Omental fat pad (tissue), 4 donors: ENCODE measurements around the gene AKAP6. TPM values are rescaled to one million over a fixed set of nuclear protein-coding genes. Genes with fewer than 3 reads are reported as not detected.
"Not testable (repeated sequence)": the region's sequence is repeated elsewhere in the genome, so short reads cannot be mapped to it uniquely, and the experiment has no call there.

Experiments used
- ATAC-seq: fragments of 150-250 bp; one replicate; pipeline ENCODE4 v1.9.1; 2016; ENCODE audit warnings: mild to moderate bottlenecking, moderate library complexity; ENCODE audit not compliant: low FRiP score
- DNase-seq: peaks from one replicate; pipeline ENCODE4 v3.0.0-alpha.2; 2019; ENCODE audit warnings: low spot score
- total RNA-seq, 4 donors: library from RNA; depleted of rRNA; stranded (reverse); fragments of >200 nt; gene quantifications; one replicate each; pipeline ENCODE4 v1.1.0, GENCODE V29; 2016
- TF ChIP-seq, protein P1 (sequence below), 3 donors: fragments of 450-650 bp; IDR thresholded peaks; one replicate each; pipeline ENCODE4 v1.5.1; 2016 to 2017; ENCODE audit warnings: antibody characterized with exemption in 3 of 3, mild to moderate bottlenecking in 3 of 3, moderate library complexity in 2 of 3

The AKAP6 gene
- total RNA-seq, 4 donors from 2014 or later, result 3.3 to 8.7 (median 5.2) TPM

- no peak for ATAC-seq
- no peak for DNase-seq
- TF ChIP-seq, protein P1, sequence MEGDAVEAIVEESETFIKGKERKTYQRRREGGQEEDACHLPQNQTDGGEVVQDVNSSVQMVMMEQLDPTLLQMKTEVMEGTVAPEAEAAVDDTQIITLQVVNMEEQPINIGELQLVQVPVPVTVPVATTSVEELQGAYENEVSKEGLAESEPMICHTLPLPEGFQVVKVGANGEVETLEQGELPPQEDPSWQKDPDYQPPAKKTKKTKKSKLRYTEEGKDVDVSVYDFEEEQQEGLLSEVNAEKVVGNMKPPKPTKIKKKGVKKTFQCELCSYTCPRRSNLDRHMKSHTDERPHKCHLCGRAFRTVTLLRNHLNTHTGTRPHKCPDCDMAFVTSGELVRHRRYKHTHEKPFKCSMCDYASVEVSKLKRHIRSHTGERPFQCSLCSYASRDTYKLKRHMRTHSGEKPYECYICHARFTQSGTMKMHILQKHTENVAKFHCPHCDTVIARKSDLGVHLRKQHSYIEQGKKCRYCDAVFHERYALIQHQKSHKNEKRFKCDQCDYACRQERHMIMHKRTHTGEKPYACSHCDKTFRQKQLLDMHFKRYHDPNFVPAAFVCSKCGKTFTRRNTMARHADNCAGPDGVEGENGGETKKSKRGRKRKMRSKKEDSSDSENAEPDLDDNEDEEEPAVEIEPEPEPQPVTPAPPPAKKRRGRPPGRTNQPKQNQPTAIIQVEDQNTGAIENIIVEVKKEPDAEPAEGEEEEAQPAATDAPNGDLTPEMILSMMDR (IDR thresholded peaks at IDR 0.05), result no peak
Observed at GRCh38 chr14:32450919-32451675, 122.0 kb downstream of the AKAP6 start.

DNA sequence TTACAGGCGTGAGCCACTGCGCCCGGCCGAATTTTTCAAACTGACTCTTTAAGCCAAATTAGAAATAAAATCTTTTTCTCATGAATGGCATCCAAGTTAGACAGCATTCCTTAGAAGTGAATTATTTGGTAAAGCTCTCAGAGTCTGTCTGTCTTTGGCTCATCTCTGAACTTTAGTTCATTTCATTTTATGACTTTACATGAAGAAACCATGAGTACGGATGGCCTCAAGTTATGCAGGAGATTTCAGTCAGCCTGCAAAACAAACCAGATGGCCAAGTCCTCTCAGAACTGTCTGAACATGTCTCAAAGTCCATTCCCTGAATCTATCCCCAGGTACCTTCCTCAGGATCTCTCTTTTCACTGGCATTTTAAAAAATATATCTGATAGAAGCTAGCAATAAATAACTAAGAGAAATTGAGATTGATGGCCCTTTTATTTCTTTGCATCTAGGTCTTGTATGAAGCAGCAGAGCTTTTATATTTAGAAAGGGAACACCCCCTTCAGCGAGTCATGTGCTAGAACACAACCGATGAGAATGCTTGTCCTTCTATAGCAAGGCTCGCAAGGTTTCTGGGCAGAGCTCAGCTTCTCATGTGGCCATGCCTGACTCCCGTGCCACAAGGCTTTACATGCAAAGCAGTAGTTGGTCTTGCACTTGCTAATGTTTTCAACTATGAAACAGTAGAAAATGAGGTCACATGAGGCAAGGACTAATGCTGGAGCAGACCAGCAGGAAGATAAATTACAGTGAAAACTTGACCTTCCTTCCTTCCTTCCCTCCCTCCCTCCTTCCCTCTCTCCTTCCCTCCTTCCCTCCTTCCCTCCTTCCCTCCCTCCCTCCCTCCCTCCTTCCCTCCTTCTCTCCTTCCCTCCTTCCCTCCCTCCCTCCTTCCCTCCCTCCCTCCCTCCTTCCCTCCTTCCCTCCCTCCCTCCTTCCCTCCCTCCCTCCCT lies 125.0 kb downstream of the AKAP6 start:
- DNase-seq (no peak), ATAC-seq (peak; percentile 51)
- TF ChIP-seq, protein P1 (IDR thresholded peaks at IDR 0.05), result no peak

DNA sequence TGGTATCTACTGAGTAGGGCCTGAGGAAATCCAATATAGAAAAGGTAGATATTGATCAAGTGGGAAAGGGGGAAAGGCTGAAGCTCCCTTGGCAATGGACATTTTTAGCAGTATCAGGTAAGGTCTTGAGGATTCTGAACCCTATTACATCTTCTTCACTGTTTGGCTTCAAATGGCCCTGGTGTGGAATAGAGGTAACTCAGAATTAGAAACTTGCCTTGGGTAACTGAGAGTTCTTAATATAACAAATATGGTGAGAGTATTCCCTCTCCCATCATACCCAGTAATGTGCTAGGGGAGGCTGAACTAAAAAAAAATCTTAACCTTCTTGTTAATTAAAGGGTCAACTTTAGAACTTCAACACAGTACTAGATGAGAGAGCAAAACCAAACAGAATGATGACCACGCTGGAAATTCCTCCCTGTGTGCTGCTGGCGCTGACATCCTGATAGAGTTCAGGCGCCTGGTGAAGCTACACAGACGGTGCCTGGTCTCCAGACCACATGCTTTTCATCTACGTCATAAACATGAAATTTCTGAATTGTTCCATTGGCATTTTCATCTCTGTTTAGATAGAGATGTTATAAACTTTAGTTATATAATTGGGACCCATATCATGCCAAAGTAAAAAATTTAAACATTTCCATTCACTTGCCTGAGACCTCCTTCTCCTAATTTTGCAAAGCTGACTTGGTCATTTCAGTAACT lies 128.3 kb downstream of the AKAP6 start:
- ATAC-seq, result no peak
- DNase-seq, result no peak

DNA sequence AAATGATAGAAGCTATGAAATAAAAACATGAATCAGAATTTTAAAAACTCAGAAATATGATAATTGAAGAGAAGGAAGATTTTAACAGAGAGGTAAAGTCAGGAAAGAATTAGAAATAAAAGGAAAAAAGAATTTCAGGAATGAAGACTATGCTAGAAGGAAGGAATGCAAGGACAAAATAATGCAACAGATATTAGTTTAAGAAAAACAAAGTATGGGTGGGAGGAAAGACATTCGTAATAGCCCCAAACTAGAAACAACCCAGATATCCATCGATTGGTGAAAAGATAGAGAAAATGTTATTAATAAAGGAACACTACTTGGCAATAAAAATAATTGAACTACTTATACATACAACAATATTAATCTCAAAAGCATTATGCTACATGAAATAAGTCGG lies 129.6 kb downstream of the AKAP6 start:
- DNase-seq, result no peak
- ATAC-seq, result no peak
- TF ChIP-seq, protein P1 (IDR thresholded peaks at IDR 0.05), result no peak

More for the DNA sequence above, 128.3 kb downstream of the AKAP6 start:
- TF ChIP-seq, protein P1 (IDR thresholded peaks at IDR 0.05), result no peak

- DNase-seq (no peak), ATAC-seq (no peak)
- TF ChIP-seq, protein P1 (IDR thresholded peaks at IDR 0.05), result no peak
Observed at GRCh38 chr14:32460267-32460666, 131.2 kb downstream of the AKAP6 start.

GRCh38 chr14:32462553-32462952 lies 133.5 kb downstream of the AKAP6 start:
- ATAC-seq, DNase-seq: not testable (repeated sequence)

DNA sequence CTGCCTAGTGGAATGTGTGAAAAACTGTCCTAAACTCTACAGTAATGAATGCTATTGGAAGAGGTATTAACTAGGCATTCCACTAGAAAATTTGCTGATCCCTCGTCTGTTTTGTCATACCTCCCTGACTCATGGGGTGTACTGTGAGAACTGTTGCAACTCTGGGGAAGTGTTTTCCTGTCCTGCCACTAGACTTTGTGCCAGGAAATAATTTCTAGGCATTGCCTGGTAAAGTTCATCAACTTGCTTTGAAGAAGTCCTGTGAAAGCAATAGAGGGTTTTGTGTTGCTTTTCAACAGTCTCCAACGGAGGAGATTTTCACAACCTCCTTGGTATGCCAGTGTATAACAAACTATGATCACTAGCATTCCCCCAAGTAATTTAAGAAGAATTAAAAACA lies 139.9 kb downstream of the AKAP6 start:
- no peak for DNase-seq
- TF ChIP-seq, protein P1 (IDR thresholded peaks at IDR 0.05), result no peak
- peak; percentile 84 for ATAC-seq
